Measurements from ENCODE around the gene PTH. TPM values are rescaled to one million over a fixed set of nuclear protein-coding genes. Genes with fewer than 3 reads are reported as not detected.

PTH gene
- total RNA-seq, 3 donors from 2014 or later = not detected

DNA sequence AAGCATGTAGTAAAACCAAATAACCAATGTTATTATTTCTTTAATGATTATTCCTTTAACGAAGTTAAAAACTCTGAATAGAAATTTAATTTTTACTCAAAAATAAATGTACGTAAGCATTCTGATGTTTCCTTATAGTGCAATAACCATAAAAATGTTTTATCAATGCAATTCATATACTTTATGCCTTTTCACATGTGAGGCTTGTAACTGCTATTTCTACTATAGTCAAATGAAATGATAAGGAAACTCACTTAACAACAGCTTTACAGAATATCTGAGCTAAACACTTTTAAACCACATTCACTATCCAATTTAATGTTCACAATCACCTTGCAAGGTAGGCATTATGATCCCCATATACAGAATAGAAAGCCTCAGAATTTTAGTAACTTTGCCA is 50.2 kb downstream of the PTH start:
- no peak for DNase-seq (ENCODE audit: low spot score in 2 of 2)
- no peaks in the 10 kb centered on the region for H3K9me3 ChIP-seq
- intact Hi-C loops (cut with DNase I; ENCODE audit: low total_unique reads) = no loop called here
- TF ChIP-seq POLR2A (IDR thresholded peaks at IDR 0.05) (no peak), POLR2AphosphoS5 (IDR thresholded peaks at IDR 0.05) (no peak)
- TF ChIP-seq, protein P1, sequence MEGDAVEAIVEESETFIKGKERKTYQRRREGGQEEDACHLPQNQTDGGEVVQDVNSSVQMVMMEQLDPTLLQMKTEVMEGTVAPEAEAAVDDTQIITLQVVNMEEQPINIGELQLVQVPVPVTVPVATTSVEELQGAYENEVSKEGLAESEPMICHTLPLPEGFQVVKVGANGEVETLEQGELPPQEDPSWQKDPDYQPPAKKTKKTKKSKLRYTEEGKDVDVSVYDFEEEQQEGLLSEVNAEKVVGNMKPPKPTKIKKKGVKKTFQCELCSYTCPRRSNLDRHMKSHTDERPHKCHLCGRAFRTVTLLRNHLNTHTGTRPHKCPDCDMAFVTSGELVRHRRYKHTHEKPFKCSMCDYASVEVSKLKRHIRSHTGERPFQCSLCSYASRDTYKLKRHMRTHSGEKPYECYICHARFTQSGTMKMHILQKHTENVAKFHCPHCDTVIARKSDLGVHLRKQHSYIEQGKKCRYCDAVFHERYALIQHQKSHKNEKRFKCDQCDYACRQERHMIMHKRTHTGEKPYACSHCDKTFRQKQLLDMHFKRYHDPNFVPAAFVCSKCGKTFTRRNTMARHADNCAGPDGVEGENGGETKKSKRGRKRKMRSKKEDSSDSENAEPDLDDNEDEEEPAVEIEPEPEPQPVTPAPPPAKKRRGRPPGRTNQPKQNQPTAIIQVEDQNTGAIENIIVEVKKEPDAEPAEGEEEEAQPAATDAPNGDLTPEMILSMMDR (IDR thresholded peaks at IDR 0.05) = no peak
- no peak overlapping the region for H3K27ac ChIP-seq
- no peaks in the 10 kb centered on the region for H3K4me1 ChIP-seq
- H3K36me3 ChIP-seq = no peaks in the 10 kb centered on the region
- no peak overlapping the region for H3K4me3 ChIP-seq
- no peaks in the 10 kb centered on the region for H3K27me3 ChIP-seq

Other genes starting within 250 kb of the PTH start
- 10 to 100 TPM; 42.0 to 57.5 (median 48.8) TPM for gene BMAL1, start 218.2 kb downstream of the PTH start, total RNA-seq
- 10 to 100 TPM; 29.3 to 40.4 (median 32.1) TPM for gene BTBD10, start 32.8 kb downstream of the PTH start, total RNA-seq
- gene FAR1, start 172.7 kb upstream of the PTH start, total RNA-seq = 10 to 100 TPM; 46.1 to 79.6 (median 49.2) TPM